H1 (cell line): ENCODE data around the gene PYGB. TPM values are rescaled to one million over a fixed set of nuclear protein-coding genes. Genes with fewer than 3 reads are reported as not detected.

ENCODE experiments used
- BACH1 ChIP-seq: IDR thresholded peaks from 2 replicates; pipeline ENCODE4 v1.6.1; 2012; ENCODE audit warnings: low read length, improper control_type of control experiment
- CBX8 ChIP-seq: fragments of 300-800, 300-1000 bp; sonication (generic); IDR thresholded peaks from 2 replicates; pipeline ENCODE4 v1.7.1; 2016; ENCODE audit warnings: low read depth, low read length, borderline replicate concordance
- CHD2 ChIP-seq: IDR thresholded peaks from 2 replicates; pipeline ENCODE4 v1.6.1; 2012; ENCODE audit warnings: low read length, improper control_type of control experiment
- polyA plus RNA-seq, 7 experiments: library from polyadenylated mRNA; depleted of rRNA in 3 of 7; stranded (reverse) in 5 of 7; unstranded in 2 of 7; fragments of >200 nt in 5 of 7; fragments of 200-250 nt in 2 of 7; gene quantifications; 1 replicate in 5 of 7; 2 replicates in 1 of 7; 4 replicates in 1 of 7; pipeline versions ENCODE4 v1.2.1 to v1.2.3, GENCODE V29; 2011 to 2013; ENCODE audit warnings: missing spikeins in 2 of 7, mixed read lengths in 2 of 7
- total RNA-seq: library from RNA; stranded (reverse); fragmentation: NEBNext Ultra II Directional; extraction: Animal tissue kit (Norgen Biotek cat#: 25700); gene quantifications from 2 replicates; pipeline ENCODE4 v1.2.1, GENCODE V29; 2021
- TF ChIP-seq, protein P1 (sequence below): IDR thresholded peaks from 2 replicates; pipeline ENCODE4 v1.6.1; 2011; ENCODE audit warnings: low read length, improper control_type of control experiment

PYGB gene
- total and polyA plus RNA-seq, 2 of the 8 experiments (the other 6 are each of a cell fraction or from before 2014, with no cell fraction given): 26.6 to 56.0 TPM

DNA sequence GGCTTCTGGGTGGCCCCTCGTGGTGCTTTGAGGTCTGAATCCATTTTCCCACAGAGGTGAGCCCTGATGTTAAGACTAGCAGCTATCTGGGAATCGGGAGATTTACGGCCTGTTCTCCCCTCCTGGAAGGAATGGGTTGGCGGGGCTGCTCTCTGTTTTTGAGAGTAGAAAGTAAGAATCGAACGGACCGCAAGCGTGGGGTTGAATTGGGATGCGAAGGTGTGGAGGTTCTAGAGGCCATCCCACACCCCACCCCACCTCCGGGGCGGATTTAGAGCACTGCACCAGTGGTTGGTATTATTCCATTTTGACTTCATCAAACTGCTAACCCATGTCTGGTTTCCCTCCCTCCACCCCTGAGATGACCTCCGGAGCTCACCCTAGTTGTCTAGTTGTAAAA, 11.5 kb downstream of the PYGB start (continued):
- TF ChIP-seq CHD2 (no peak), BACH1 (no peak), CBX8 (no peak)
- TF ChIP-seq, protein P1, sequence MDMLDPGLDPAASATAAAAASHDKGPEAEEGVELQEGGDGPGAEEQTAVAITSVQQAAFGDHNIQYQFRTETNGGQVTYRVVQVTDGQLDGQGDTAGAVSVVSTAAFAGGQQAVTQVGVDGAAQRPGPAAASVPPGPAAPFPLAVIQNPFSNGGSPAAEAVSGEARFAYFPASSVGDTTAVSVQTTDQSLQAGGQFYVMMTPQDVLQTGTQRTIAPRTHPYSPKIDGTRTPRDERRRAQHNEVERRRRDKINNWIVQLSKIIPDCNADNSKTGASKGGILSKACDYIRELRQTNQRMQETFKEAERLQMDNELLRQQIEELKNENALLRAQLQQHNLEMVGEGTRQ: no peak
